DND-41 (cell line): ENCODE data around the gene YWHAE.

ENCODE experiments used
- EZH2 ChIP-seq: IDR thresholded peaks from 3 replicates; pipeline ENCODE4 v1.6.1; 2012; ENCODE audit warnings: borderline replicate concordance, low read depth, mild to moderate bottlenecking, moderate library complexity, low read length, inconsistent platforms; ENCODE audit not compliant: severe bottlenecking
- TF ChIP-seq, protein P1 (sequence below): IDR thresholded peaks from 2 replicates; pipeline ENCODE4 v1.5.1; 2012; ENCODE audit warnings: borderline replicate concordance, low read length, moderate library complexity, mild to moderate bottlenecking; ENCODE audit not compliant: poor library complexity, severe bottlenecking; ENCODE audit errors: extremely low read depth

DNA sequence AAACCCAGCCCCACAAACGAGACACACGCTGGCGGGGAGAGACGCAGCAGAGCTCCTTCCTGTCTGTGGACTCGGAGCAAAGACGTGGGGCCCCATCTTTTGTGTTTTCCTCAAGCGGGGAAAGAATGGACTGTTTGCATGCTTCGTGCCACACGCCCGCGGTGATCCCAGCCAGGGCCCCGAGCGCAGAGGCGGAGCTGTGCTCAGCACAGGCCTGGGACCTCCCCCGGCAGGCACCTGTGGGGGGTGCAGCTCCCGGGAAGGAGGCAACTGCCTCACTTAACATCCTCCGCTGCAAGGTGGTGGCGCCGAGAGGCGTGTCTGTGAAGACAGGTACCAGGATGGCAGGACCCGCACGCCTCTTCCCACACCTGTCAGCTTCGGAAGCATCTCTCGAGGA, 101.4 kb downstream of the YWHAE start:
- TF ChIP-seq, protein P1, sequence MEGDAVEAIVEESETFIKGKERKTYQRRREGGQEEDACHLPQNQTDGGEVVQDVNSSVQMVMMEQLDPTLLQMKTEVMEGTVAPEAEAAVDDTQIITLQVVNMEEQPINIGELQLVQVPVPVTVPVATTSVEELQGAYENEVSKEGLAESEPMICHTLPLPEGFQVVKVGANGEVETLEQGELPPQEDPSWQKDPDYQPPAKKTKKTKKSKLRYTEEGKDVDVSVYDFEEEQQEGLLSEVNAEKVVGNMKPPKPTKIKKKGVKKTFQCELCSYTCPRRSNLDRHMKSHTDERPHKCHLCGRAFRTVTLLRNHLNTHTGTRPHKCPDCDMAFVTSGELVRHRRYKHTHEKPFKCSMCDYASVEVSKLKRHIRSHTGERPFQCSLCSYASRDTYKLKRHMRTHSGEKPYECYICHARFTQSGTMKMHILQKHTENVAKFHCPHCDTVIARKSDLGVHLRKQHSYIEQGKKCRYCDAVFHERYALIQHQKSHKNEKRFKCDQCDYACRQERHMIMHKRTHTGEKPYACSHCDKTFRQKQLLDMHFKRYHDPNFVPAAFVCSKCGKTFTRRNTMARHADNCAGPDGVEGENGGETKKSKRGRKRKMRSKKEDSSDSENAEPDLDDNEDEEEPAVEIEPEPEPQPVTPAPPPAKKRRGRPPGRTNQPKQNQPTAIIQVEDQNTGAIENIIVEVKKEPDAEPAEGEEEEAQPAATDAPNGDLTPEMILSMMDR: no peak
- no peak for TF ChIP-seq EZH2
